H7 (cell line): ENCODE results near the gene ETS2. TPM values are rescaled to one million over a fixed set of nuclear protein-coding genes. Genes with fewer than 3 reads are reported as not detected.

Source experiments
- DNase-seq: peaks from one replicate; pipeline ENCODE4 v3.0.0; 2012
- H3K27me3 ChIP-seq: 2 replicates; pipeline ENCODE4 v1.6.0; 2011; ENCODE audit warnings: mild to moderate bottlenecking, low read length; ENCODE audit not compliant: control insufficient read depth, insufficient read depth
- H3K36me3 ChIP-seq: replicated peaks from 2 replicates; pipeline ENCODE4 v1.5.1; 2011; ENCODE audit warnings: low read length; ENCODE audit not compliant: control insufficient read depth, insufficient read depth
- H3K4me3 ChIP-seq: 2 replicates; pipeline ENCODE4 v1.5.1; 2011; ENCODE audit warnings: low read depth, mild to moderate bottlenecking, control low read depth, low read length, moderate library complexity; ENCODE audit not compliant: insufficient read depth
- total RNA-seq: library from RNA; depleted of rRNA; stranded (reverse); fragments of >200 nt; shearing (Covaris generic); gene quantifications from 2 replicates; pipeline ENCODE4 v1.2.3, GENCODE V29; 2014; rRNA removed

ETS2 gene
- 47.9 and 52.2 TPM in 2 replicates for total RNA-seq

GRCh38 chr21:38805328-38806152 is at the start of gene ETS2:
TSS of gene ETS2 (plus strand) at chr21:38805929. CDS start at chr21:38810035, 4,106 bp downstream.
- peak within 1 kb of the TSS; percentile 82 for H3K4me3 ChIP-seq
- peaks cover 2% of the 10 kb centered on the region; the same call in 1 of the 2 replicates for H3K27me3 ChIP-seq
- DNase-seq: peak; percentile 94
- H3K36me3 ChIP-seq: peaks cover 1% of the 10 kb centered on the region; the same call in 1 of the 2 replicates

GRCh38 chr21:38756746-38757145 is 49.0 kb upstream of the ETS2 start:
- Histone ChIP-seq H3K27me3 (no peaks in the 10 kb centered on the region; the same call in none of the 2 replicates), H3K4me3 (no peak overlapping the region), H3K36me3 (no peaks in the 10 kb centered on the region)
- DNase-seq: no peak

- Histone ChIP-seq H3K4me3 (no peak overlapping the region), H3K36me3 (no peaks in the 10 kb centered on the region), H3K27me3 (no peaks in the 10 kb centered on the region; the same call in none of the 2 replicates)
- DNase-seq: no peak
These were observed 47.1 kb upstream of the ETS2 start for GRCh38 chr21:38758501-38759214.

- Histone ChIP-seq H3K27me3 (no peaks in the 10 kb centered on the region; the same call in none of the 2 replicates), H3K36me3 (no peaks in the 10 kb centered on the region), H3K4me3 (no peak overlapping the region)
- no peak for DNase-seq
These were observed 46.3 kb upstream of the ETS2 start for GRCh38 chr21:38759413-38759812.

- no peaks in the 10 kb centered on the region for H3K36me3 ChIP-seq
- no peak overlapping the region for H3K4me3 ChIP-seq
- no peaks in the 10 kb centered on the region; the same call in none of the 2 replicates for H3K27me3 ChIP-seq
- DNase-seq: peak; percentile 40
These were observed 45.5 kb upstream of the ETS2 start for GRCh38 chr21:38760017-38760761.

- H3K27me3 ChIP-seq: no peaks in the 10 kb centered on the region; the same call in none of the 2 replicates
- H3K4me3 ChIP-seq: no peak overlapping the region
- DNase-seq: no peak
- no peaks in the 10 kb centered on the region for H3K36me3 ChIP-seq
These were observed 45.0 kb upstream of the ETS2 start for GRCh38 chr21:38760762-38761155.

GRCh38 chr21:38761531-38761930 is 44.2 kb upstream of the ETS2 start:
- DNase-seq: no peak
- H3K4me3 ChIP-seq: no peak overlapping the region
- H3K27me3 ChIP-seq: no peaks in the 10 kb centered on the region; the same call in none of the 2 replicates
- H3K36me3 ChIP-seq: no peaks in the 10 kb centered on the region

GRCh38 chr21:38765056-38765455 is 40.7 kb upstream of the ETS2 start:
- H3K4me3 ChIP-seq: no peak overlapping the region
- no peak for DNase-seq
- H3K36me3 ChIP-seq: no peaks in the 10 kb centered on the region
- H3K27me3 ChIP-seq: no peaks in the 10 kb centered on the region; the same call in 1 of the 2 replicates

- no peak overlapping the region for H3K4me3 ChIP-seq
- DNase-seq: no peak
- no peaks in the 10 kb centered on the region; the same call in 1 of the 2 replicates for H3K27me3 ChIP-seq
- H3K36me3 ChIP-seq: no peaks in the 10 kb centered on the region
These were observed 38.6 kb upstream of the ETS2 start for GRCh38 chr21:38766987-38767722.

- Histone ChIP-seq H3K27me3 (no peaks in the 10 kb centered on the region; the same call in 1 of the 2 replicates), H3K4me3 (no peak overlapping the region), H3K36me3 (no peaks in the 10 kb centered on the region)
- no peak for DNase-seq
These were observed 37.2 kb upstream of the ETS2 start for GRCh38 chr21:38768471-38769063.

- Histone ChIP-seq H3K36me3 (no peaks in the 10 kb centered on the region), H3K27me3 (no peaks in the 10 kb centered on the region; the same call in 1 of the 2 replicates), H3K4me3 (no peak overlapping the region)
- DNase-seq: peak; percentile 46
These were observed 36.4 kb upstream of the ETS2 start for GRCh38 chr21:38769191-38769780.

- no peak for DNase-seq
- Histone ChIP-seq H3K36me3 (no peaks in the 10 kb centered on the region), H3K27me3 (no peaks in the 10 kb centered on the region; the same call in 1 of the 2 replicates), H3K4me3 (no peak overlapping the region)
These were observed 35.1 kb upstream of the ETS2 start for GRCh38 chr21:38770660-38771059.

GRCh38 chr21:38771536-38771935 is 34.2 kb upstream of the ETS2 start:
- no peaks in the 10 kb centered on the region; the same call in 1 of the 2 replicates for H3K27me3 ChIP-seq
- no peak overlapping the region for H3K4me3 ChIP-seq
- no peaks in the 10 kb centered on the region for H3K36me3 ChIP-seq
- no peak for DNase-seq
